GM23338 (cell line): Measurements from ENCODE around the gene CACNA1F. TPM values are rescaled to one million over a fixed set of nuclear protein-coding genes. Genes with fewer than 3 reads are reported as not detected.

ENCODE experiments used
- ATAC-seq: fragments of 200-7000 bp; cut with Tn5 transposase; 3 replicates; pipeline ENCODE4 v1.9.1; 2020
- DNase-seq: peaks from one replicate; pipeline ENCODE4 v3.0.0-alpha.2; 2015; ENCODE audit warnings: low spot score
- H2AFZ ChIP-seq: fragments of 200-600 bp; sonication (generic); 2 replicates; pipeline ENCODE4 v1.8.0; 2016; ENCODE audit warnings: antibody characterized with exemption, mild to moderate bottlenecking, moderate library complexity
- H3F3A ChIP-seq: fragments of 200-600 bp; sonication (generic); replicated peaks from 2 replicates; pipeline ENCODE4 v1.8.0; 2017; ENCODE audit warnings: antibody characterized with exemption, mixed run types, low read depth
- H3K27ac ChIP-seq: fragments of 200-600 bp; sonication (generic); 2 replicates; pipeline ENCODE4 v1.6.1; 2016; ENCODE audit warnings: low read depth
- H3K27me3 ChIP-seq: fragments of 200-600 bp; sonication (generic); 2 replicates; pipeline ENCODE4 v1.8.0; 2016; ENCODE audit warnings: mild to moderate bottlenecking, mixed run types, moderate library complexity; ENCODE audit not compliant: insufficient read depth
- H3K36me3 ChIP-seq: fragments of 200-600 bp; sonication (generic); 2 replicates; pipeline ENCODE4 v1.8.0; 2016; ENCODE audit warnings: mild to moderate bottlenecking; ENCODE audit not compliant: insufficient read depth
- H3K4me1 ChIP-seq: fragments of 200-600 bp; sonication (generic); 2 replicates; pipeline ENCODE4 v1.8.0; 2016; ENCODE audit warnings: mild to moderate bottlenecking, moderate library complexity; ENCODE audit not compliant: insufficient read depth
- H3K4me2 ChIP-seq: fragments of 200-600 bp; sonication (generic); 2 replicates; pipeline ENCODE4 v1.7.1; 2017; ENCODE audit warnings: mixed run types
- H3K4me3 ChIP-seq: fragments of 200-600 bp; sonication (generic); 2 replicates; pipeline ENCODE4 v1.6.1; 2016; ENCODE audit warnings: mixed run types
- H3K79me2 ChIP-seq: fragments of 200-600 bp; sonication (generic); replicated peaks from 2 replicates; pipeline ENCODE4 v1.8.0; 2017; ENCODE audit warnings: mild to moderate bottlenecking; ENCODE audit not compliant: insufficient read depth
- H3K9me2 ChIP-seq: fragments of 200-600 bp; sonication (generic); 2 replicates; pipeline ENCODE4 v1.8.0; 2017; ENCODE audit not compliant: insufficient read depth
- H4K20me1 ChIP-seq: fragments of 200-600 bp; sonication (generic); replicated peaks from 2 replicates; pipeline ENCODE4 v1.8.0; 2017; ENCODE audit warnings: mild to moderate bottlenecking; ENCODE audit not compliant: insufficient read depth
- H3K27ac Mint-ChIP-seq: 2 replicates; pipeline ENCODE4 v1.8.0; 2020; ENCODE audit warnings: inconsistent platforms, mild to moderate bottlenecking, moderate library complexity, mixed read lengths
- H3K27me3 Mint-ChIP-seq: 3 replicates; pipeline ENCODE4 v1.8.0; 2022; ENCODE audit warnings: low read depth, mild to moderate bottlenecking, moderate library complexity, mixed read lengths, inconsistent platforms; ENCODE audit not compliant: insufficient read depth, poor library complexity
- H3K36me3 Mint-ChIP-seq: 3 replicates; pipeline ENCODE4 v1.8.0; 2021; ENCODE audit warnings: low read depth, mild to moderate bottlenecking, inconsistent platforms, moderate library complexity, mixed read lengths
- H3K4me1 Mint-ChIP-seq: 3 replicates; pipeline ENCODE4 v1.8.0; 2020; ENCODE audit warnings: mild to moderate bottlenecking, inconsistent platforms, mixed read lengths
- H3K4me3 Mint-ChIP-seq: 3 replicates; pipeline ENCODE4 v1.8.0; 2021; ENCODE audit warnings: moderate library complexity, mild to moderate bottlenecking, inconsistent platforms, mixed read lengths
- H3K9me3 Mint-ChIP-seq: 3 replicates; pipeline ENCODE4 v1.8.0; 2020; ENCODE audit warnings: moderate library complexity, mild to moderate bottlenecking, inconsistent platforms, mixed read lengths
- CREB1 ChIP-seq: fragments of 250-450 bp; sonication (Bioruptor Pico); IDR thresholded peaks from 2 replicates; pipeline ENCODE4 v1.5.0; 2020; ENCODE audit warnings: low read depth, mild to moderate bottlenecking, moderate library complexity
- ETS1 ChIP-seq: IDR thresholded peaks from 2 replicates; pipeline ENCODE4 v1.6.1; 2016; ENCODE audit warnings: antibody characterized with exemption
- EZH2phosphoT487 ChIP-seq: fragments of 200-600 bp; sonication (generic); IDR thresholded peaks from one replicate; pipeline ENCODE4 v1.8.1; 2018; ENCODE audit warnings: antibody characterized with exemption; ENCODE audit not compliant: unreplicated experiment
- NANOG ChIP-seq: IDR thresholded peaks from 2 replicates; pipeline ENCODE4 v1.6.1; 2016; ENCODE audit warnings: antibody characterized with exemption, borderline replicate concordance
- POLR2AphosphoS5 ChIP-seq: IDR thresholded peaks from 2 replicates; pipeline ENCODE4 v1.6.1; 2016; ENCODE audit warnings: antibody characterized with exemption, low read depth
- REST ChIP-seq: IDR thresholded peaks from one replicate; pipeline ENCODE4 v1.6.1; 2018; ENCODE audit warnings: antibody characterized with exemption; ENCODE audit not compliant: unreplicated experiment
- STAT1 ChIP-seq: IDR thresholded peaks from one replicate; pipeline ENCODE4 v1.6.1; 2016; ENCODE audit warnings: antibody characterized with exemption; ENCODE audit not compliant: unreplicated experiment
- ZNF114 ChIP-seq: fragments of 250-450 bp; sonication (Bioruptor Pico); IDR thresholded peaks from 2 replicates; pipeline ENCODE4 v1.5.0; 2020; ENCODE audit warnings: mild to moderate bottlenecking, moderate library complexity
- ZNF331 ChIP-seq: fragments of 250-450 bp; sonication (Bioruptor Pico); IDR thresholded peaks from 2 replicates; pipeline ENCODE4 v1.5.0; 2020; ENCODE audit warnings: low read depth, mild to moderate bottlenecking, moderate library complexity
- ZNF462 ChIP-seq: fragments of 250-450 bp; sonication (Bioruptor Pico); IDR thresholded peaks from 2 replicates; pipeline ENCODE4 v1.5.0; 2020; ENCODE audit warnings: mild to moderate bottlenecking, moderate library complexity
- polyA plus RNA-seq: library from polyadenylated mRNA; unstranded; fragments of >200 nt; fragmentation: Nextera tagmentation; extraction: Ambion mirVana; gene quantifications from 2 replicates; pipeline ENCODE4 v1.2.1, GENCODE V29; 2016
- total RNA-seq: library from RNA; depleted of rRNA; stranded (reverse); fragments of >200 nt; shearing (Covaris generic); gene quantifications from 2 replicates; pipeline ENCODE4 v1.2.3, GENCODE V29; 2014

Gene CACNA1F
- total and polyA plus RNA-seq, 2 experiments from 2014 or later, result 0.44 to 0.90 TPM

GRCh38 chrX:49208399-49208798 lies 24.7 kb downstream of the CACNA1F start:
- no peak overlapping the region for H3K4me3 Mint-ChIP-seq
- Histone ChIP-seq H3K4me3 (no peak overlapping the region), H3K27me3 (no peaks in the 10 kb centered on the region), H3K27ac (no peak overlapping the region), H2AFZ (no peak overlapping the region), H3K4me1 (no peaks in the 10 kb centered on the region; the same call in 1 of the 2 replicates), H4K20me1 (no peaks in the 10 kb centered on the region), H3F3A (no peaks in the 10 kb centered on the region), H3K4me2 (no peak overlapping the region), H3K9me2 (no peaks in the 10 kb centered on the region), H3K36me3 (no peaks in the 10 kb centered on the region), H3K79me2 (no peaks in the 10 kb centered on the region)
- DNase-seq (no peak), ATAC-seq (no peak)
- peaks cover 8% of the 10 kb centered on the region for H3K27me3 Mint-ChIP-seq
- H3K36me3 Mint-ChIP-seq, result no peaks in the 10 kb centered on the region
- H3K27ac Mint-ChIP-seq, result no peak overlapping the region
- no peaks in the 10 kb centered on the region; the same call in 2 of the 3 replicates for H3K4me1 Mint-ChIP-seq
- no peaks in the 10 kb centered on the region for H3K9me3 Mint-ChIP-seq
- TF ChIP-seq REST (no peak), NANOG (no peak), EZH2phosphoT487 (no peak), ETS1 (no peak), ZNF114 (CRISPR knock-in tag) (no peak), ZNF331 (CRISPR knock-in tag) (no peak), POLR2AphosphoS5 (no peak)

- H3K4me3 Mint-ChIP-seq, result no peak overlapping the region
- no peak for ATAC-seq
- TF ChIP-seq STAT1 (no peak), ZNF462 (no peak), ETS1 (no peak), POLR2AphosphoS5 (no peak), ZNF114 (CRISPR knock-in tag) (no peak), CREB1 (CRISPR knock-in tag) (no peak)
Observed at GRCh38 chrX:49206543-49206942, 26.6 kb downstream of the CACNA1F start.

More at GRCh38 chrX:49206543-49206942, 26.6 kb downstream of the CACNA1F start:
- Histone ChIP-seq H3K4me3 (no peak overlapping the region), H3K9me2 (no peaks in the 10 kb centered on the region), H3K79me2 (no peaks in the 10 kb centered on the region), H3K27ac (no peak overlapping the region), H3K36me3 (no peaks in the 10 kb centered on the region), H3K4me1 (no peaks in the 10 kb centered on the region; the same call in 1 of the 2 replicates), H2AFZ (no peak overlapping the region), H3K4me2 (no peak overlapping the region), H4K20me1 (no peaks in the 10 kb centered on the region), H3K27me3 (no peaks in the 10 kb centered on the region), H3F3A (no peaks in the 10 kb centered on the region)
- no peak for DNase-seq
- Mint-ChIP-seq H3K27me3 (peaks cover 6% of the 10 kb centered on the region), H3K36me3 (no peaks in the 10 kb centered on the region), H3K27ac (no peak overlapping the region), H3K9me3 (no peaks in the 10 kb centered on the region), H3K4me1 (no peaks in the 10 kb centered on the region)
